HUDEP-2 (cell line): Measurements from ENCODE around the gene SPNS1.
"Not testable (repeated sequence)": the region's sequence is repeated elsewhere in the genome, so short reads cannot be mapped to it uniquely, and the experiment has no call there.

ENCODE experiments used
- DNase-seq, 76 experiments: peaks; one replicate each; lab custom pipeline; 2025; ENCODE audit not compliant: unreplicated experiment in 76 of 76; lab: John Stamatoyannopoulos, UW

SPNS1 gene

GRCh38 chr16:28951410-28951943, 23.1 kb upstream of the SPNS1 start:
- peak in 28 of 76 experiments; percentile 7 to 50 (median 30) for DNase-seq

GRCh38 chr16:28958216-28958615, 16.4 kb upstream of the SPNS1 start:
- no peak for DNase-seq

- no peak for DNase-seq
Observed at GRCh38 chr16:28958836-28959235, 15.7 kb upstream of the SPNS1 start.

GRCh38 chr16:28964072-28964471, 10.5 kb upstream of the SPNS1 start:
- DNase-seq, result no peak

- no peak for DNase-seq
Observed at GRCh38 chr16:28964496-28964895, 10.1 kb upstream of the SPNS1 start.

GRCh38 chr16:28967156-28967555, 7.4 kb upstream of the SPNS1 start:
- no peak for DNase-seq

GRCh38 chr16:28969696-28970095, 4.9 kb upstream of the SPNS1 start:
- DNase-seq, result not testable (repeated sequence)

GRCh38 chr16:28974007-28974436, 556 bp upstream of the SPNS1 start:
- peak in 17 of 76 experiments; percentile 1 to 34 (median 16) for DNase-seq

- peak in 1 of 76 experiments; percentile 7 for DNase-seq
Observed at GRCh38 chr16:28975158-28975599, 601 bp downstream of the SPNS1 start.

GRCh38 chr16:28977703-28978662, 3.4 kb downstream of the SPNS1 start:
- DNase-seq, result no peak

GRCh38 chr16:28980330-28980729, 5.8 kb downstream of the SPNS1 start:
- DNase-seq, result not testable (repeated sequence)

- no peak for DNase-seq
Observed at GRCh38 chr16:28980929-28981328, 6.4 kb downstream of the SPNS1 start.

GRCh38 chr16:28981517-28981916, 6.9 kb downstream of the SPNS1 start:
- peak in 45 of 76 experiments; percentile 3 to 57 (median 26) for DNase-seq

- DNase-seq, result no peak
Observed at GRCh38 chr16:28982418-28982817, 7.8 kb downstream of the SPNS1 start.

GRCh38 chr16:28982949-28983348, 8.4 kb downstream of the SPNS1 start:
- DNase-seq, result no peak

GRCh38 chr16:28983644-28984043, 9.1 kb downstream of the SPNS1 start:
- DNase-seq, result no peak

- DNase-seq, result no peak
Observed at GRCh38 chr16:28984091-28984490, 9.5 kb downstream of the SPNS1 start.

- DNase-seq, result peak in 4 of 76 experiments; percentile 6 to 16 (median 10)
Observed at GRCh38 chr16:28984619-28985135, 10.1 kb downstream of the SPNS1 start, which contains the start of gene LAT. Gene LAT (plus strand): TSS chr16:28985052. CDS start chr16:28985418, 366 bp downstream.

GRCh38 chr16:28985211-28986041, 10.8 kb downstream of the SPNS1 start:
- DNase-seq, result no peak

GRCh38 chr16:28986046-28986445, 11.5 kb downstream of the SPNS1 start:
- DNase-seq, result no peak

GRCh38 chr16:28986492-28986891, 11.9 kb downstream of the SPNS1 start:
- no peak for DNase-seq
